GM18907 (cell line): ENCODE data around the gene EPN1.

Source experiments
- ATAC-seq: cut with Tn5 transposase; IDR thresholded peaks from one replicate; pipeline ENCODE4 v1.9.1; 2021; ENCODE audit warnings: mild to moderate bottlenecking, moderate library complexity; ENCODE audit not compliant: unreplicated experiment

The EPN1 gene

DNA sequence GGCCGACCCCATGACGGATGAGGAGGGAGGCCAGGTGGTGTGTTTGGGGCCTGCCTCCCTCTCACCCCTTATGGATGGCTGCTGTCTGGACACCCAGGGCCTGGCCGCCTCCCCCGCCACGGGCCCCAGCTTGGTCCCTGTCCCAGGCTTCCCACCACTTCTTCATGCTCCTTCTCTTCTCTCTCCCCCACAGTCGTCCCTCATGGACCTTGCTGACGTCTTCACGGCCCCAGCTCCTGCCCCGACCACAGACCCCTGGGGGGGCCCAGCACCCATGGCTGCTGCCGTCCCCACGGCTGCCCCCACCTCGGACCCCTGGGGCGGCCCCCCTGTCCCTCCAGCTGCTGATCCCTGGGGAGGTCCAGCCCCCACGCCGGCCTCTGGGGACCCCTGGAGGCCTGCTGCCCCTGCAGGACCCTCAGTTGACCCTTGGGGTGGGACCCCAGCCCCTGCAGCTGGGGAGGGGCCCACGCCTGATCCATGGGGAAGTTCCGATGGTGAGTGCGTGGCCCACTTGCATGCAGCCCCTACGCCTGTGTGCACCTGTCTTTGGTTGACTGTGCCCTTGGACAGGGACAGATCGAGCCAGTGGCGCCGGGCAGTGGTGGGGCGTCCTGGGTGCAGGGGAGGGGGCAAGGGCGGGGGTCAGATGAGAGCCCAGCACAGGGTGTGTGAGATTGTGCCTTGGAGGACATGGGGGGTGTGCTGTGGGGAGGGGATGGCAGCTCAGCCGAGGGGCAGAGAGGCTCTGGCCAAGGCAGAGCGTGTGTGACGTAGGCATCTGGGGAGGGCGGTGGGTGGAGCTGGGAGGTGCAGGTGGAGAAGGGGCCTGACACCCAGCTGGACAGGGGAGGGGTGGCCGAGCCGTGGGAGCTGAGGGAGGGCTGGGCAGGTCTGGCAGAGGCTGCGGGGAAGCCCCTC, 16.8 kb downstream of the EPN1 start:
- no peak for ATAC-seq

DNA sequence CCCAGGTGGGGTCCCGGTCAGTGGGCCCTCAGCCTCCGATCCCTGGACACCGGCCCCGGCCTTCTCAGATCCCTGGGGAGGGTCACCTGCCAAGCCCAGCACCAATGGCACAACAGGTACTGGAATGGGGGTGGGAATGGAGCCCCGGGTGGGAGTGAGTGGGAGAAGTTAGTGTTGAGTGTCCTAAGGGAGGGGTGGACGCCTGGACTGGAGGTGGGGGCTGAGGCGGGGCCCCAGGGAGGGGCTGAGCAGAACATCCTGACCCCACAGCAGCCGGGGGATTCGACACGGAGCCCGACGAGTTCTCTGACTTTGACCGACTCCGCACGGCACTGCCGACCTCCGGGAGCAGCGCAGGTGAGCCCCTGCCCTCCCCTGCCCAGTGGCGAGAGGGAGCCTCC, 17.7 kb downstream of the EPN1 start:
- no peak for ATAC-seq

DNA sequence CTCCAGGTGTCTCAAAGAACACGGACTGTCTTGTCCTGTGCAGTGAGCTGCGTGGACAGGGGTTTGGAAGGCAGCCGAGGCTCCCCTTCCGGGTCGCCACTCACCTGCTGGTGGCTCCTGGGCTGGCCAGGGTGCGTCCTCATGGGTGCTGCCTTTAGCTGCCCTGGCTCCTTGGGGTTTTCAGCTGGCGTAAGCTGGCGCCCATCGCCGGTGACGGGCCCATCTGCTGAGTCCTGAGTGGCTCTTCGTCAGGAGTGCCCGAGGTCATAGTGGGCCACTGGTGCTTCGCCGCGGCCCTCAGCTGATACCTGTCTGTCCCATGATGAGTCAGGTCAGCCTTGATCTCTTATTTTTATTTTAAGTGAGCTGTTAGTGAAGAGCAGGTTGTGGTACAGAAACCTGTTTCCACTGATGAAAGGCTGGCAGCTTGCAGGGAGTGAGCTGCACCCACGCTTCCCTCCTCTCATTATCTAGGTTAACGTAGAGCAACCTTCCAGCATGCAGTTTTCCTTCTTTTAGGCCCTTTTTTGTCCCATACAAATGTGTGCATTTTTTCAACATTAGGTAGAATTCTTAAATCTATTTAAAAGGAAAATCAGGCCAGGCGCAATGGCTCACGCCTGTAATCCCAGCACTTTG, 18.4 kb downstream of the EPN1 start:
- ATAC-seq: no peak

DNA sequence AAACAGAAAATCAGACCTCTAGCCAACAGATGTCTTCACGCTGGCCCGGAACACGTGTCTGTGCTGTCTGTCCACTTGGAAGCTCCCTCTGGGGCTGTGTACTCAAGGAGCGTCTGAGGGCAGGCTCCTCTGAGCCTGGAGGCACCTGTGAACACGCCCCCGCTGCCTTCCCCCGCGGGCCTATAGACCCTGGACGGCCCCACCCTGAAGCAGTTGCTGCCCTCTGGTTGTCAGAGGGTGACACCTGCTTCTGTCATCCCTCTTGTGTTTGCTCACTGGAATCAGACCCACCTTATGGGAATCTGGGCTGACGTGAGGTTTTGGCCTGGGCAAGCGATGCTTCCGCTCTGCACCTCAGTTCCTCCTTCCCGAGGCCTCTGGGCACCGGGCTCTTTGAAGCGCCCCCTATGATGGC, 19.2 kb downstream of the EPN1 start:
- no peak for ATAC-seq

DNA sequence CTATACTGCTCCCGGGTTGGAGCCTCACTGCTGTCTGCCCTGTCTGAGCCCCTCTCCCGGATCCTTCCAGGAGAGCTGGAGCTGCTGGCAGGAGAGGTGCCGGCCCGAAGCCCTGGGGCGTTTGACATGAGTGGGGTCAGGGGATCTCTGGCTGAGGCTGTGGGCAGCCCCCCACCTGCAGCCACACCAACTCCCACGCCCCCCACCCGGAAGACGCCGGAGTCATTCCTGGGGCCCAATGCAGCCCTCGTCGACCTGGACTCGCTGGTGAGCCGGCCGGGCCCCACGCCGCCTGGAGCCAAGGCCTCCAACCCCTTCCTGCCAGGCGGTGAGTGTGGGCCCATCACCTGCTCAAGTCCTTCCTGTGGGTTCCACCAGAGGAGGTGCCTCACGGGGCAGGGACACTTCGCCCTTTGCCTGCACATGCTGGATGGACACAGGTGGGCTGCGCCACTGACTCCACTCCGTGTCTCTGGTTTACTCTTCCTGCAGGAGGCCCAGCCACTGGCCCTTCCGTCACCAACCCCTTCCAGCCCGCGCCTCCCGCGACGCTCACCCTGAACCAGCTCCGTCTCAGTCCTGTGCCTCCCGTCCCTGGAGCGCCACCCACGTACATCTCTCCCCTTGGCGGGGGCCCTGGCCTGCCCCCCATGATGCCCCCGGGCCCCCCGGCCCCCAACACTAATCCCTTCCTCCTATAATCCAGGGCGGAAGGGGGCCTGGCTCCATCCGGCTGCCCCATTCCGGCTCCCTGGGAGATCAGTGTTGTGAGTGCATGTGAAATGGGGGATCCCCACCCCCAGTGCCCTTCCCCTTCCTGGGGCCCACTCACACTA, 19.8 kb downstream of the EPN1 start:
- ATAC-seq: no peak

DNA sequence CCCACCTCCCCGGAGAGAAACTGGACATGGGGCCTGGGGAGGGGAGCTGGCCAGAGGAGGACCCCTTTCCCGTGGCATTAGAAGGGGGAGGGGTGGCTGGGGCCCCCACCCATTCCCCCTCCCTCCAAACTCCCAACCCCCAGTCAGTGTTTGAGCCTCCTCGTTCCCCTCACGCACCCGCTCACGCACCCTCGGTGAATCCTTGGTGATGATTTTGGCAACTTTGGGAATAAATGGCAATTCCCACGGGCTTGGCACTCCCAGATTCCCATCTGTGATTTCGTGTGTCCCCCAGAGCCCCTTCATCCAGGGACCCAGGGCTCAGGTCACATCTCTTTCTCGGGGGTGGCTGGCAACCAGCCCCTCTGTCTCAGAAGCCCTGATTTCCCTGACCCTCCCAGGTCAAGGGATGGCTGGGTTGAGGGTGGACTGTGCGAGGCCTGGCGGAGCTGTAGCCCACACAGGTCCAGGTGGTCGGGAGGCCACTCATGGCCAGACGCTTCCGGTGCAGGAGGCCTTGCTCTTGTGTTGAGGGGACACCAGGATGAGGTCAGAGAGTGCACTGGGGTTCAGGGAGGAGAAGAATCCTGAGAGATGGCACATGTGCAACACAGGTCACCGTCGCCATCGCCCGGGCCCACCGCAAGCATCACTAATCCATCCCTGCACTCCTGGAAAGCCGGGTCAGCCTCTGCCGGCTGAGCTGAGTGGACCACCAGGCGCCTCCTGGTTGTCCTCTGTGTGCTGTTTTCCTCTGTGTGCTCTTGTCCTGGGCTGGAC, 20.7 kb downstream of the EPN1 start:
- ATAC-seq: no peak

DNA sequence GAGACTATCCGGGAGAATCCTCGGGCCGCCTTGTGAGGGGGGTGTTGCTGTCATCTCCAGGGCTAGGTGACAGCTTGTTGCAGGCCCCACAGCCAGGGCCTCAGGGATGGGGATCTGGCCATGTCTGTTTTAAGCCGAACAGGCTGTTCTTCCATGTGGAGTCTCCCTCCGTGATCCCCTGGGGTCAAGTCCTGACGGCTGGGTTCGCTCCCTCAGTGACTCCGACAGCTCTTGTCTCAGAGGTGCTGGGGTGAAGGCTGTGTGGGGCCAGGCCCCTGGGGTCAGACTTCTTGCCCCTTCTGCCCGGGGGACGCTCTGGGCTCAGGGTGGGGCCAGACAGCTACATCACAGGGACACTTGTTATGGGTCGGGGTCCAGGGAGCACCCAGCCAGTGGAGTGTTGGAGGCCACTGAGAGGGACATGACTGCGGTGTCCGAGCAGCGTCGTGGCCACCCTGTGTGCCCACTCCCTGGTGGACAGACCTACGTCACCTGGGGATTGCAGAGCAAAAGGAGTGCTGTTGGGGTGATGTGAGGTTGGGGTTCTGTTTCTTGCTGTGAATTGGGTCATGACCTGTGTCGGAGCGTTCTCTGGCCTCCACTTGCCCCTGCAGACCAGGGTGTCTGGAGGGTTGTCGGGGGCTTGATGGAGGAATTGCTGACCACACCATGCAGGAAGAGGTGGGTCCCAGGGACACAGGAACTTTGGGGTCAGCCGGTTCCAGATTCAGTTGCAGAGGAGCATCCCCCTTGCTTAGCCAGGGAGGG, 21.5 kb downstream of the EPN1 start:
- no peak for ATAC-seq

DNA sequence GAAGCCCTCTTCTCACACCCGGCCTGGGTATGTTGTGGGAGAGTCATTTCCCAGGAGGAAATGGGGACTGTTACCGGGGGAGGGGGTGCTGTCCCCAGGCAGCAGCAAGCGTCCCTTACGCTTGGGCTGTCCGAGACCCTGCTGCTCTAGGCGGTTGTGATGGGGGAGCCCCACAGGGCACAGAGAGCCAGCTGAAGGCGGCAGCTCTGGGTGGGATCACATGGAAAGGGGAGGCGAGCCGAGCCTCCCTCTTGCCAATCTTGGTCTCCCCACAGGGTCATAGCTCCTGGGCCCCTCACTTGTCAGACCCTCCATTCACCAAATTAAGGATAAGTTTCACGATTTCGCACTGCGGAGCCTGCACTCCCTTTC, 22.0 kb downstream of the EPN1 start:
- no peak for ATAC-seq

DNA sequence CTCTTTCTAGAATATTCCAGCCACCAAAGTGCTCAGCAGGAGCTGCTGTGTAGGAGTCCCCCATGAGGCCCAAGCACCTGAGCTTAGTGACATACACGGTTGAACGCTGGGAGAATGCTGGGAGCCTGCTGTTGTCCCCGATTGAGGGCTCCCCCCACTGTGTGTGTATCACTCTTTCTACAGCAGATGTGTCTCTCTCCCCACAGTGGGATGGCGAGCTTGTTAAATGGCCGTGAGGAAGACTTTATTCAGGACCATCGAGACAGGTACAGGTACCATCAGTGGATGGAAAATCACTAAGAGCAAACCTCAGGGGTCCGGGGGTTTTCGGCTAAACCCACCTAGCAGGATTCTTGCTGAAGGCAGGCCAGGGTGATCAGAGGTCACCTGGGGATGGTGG, 22.7 kb downstream of the EPN1 start:
- ATAC-seq: no peak

DNA sequence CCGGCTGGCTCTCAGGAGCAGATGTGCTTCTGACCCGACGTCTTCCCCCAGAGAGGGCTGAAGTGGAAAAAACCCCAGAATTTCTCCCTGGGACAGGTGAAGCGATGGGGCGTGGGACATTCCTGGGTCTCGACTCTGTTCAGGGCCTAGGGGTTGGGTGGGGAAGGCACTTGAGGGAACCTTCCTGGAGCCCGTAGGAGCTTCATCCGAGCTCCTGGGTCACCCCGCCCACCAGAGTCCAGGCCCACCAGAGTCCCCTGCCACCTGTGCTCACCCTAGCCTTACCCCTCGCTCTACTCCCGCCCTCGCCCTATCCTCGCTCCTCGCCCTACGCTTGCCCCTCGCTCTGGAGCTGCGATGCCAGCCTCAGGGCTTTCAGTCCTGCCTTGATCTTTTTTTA, 23.2 kb downstream of the EPN1 start:
- no peak for ATAC-seq

DNA sequence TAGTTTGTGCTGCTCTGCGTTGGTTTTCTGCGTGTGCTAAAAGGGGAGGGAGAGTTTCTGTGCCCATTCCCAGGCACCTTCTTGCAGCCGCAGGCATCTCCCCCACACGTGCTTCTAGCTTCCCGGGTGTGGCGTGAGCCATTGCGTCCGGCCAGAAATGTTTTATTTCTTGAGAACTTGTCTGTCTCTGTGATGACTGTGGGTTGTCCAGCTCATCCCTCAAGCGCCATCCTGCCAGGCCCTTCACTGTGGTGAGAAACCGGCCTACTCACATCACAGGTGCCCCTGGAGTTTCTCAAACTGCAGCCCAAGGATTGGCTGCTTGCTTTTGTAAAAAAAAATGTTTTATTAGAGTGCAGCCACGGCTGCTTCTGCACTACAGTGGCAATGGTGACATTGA, 24.2 kb downstream of the EPN1 start:
- no peak for ATAC-seq

DNA sequence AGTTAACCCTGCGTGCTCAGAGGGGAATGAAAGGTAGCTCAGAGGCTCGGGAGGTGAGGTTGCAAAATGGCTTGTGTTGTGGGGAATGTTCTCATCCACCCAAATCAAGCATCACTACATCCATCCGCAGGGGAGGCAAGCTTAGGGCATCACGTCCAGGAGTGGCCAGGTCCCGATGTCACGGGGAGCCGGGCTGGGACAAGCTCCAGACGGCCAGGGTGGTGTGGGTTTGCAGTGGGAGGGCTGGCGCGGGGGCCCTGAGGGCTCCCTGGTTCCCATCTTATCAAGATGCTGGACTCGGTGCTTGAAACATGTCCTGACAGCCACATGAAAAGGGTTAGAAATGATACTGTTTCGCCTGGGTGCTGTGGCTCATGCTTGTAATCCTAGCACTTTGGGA, 25.8 kb downstream of the EPN1 start:
- no peak for ATAC-seq

DNA sequence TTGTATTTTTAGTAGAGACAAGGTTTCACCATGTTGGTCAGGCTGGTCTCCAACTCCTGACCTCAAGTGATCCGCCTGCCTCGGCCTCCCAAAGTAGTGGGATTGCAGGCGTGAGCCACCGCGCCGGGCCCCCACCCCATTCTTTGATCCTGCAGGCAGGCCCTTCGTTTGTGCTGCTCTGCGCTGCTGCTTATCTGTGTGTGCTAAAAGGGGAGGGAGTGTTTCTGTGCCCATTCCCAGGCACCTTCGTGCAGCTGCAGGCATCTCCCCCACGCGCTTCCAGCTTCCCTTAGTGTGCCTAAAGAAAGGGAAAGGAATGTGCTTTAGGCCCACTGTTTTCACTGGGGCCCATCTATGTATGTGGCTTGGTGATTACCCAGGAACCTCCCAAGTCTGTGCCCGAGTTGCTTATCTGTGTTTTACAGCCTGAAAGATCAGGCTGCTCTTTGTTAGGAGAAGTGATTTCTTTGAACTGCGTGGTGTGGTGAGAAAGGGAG, 27.2 kb downstream of the EPN1 start:
- no peak for ATAC-seq

DNA sequence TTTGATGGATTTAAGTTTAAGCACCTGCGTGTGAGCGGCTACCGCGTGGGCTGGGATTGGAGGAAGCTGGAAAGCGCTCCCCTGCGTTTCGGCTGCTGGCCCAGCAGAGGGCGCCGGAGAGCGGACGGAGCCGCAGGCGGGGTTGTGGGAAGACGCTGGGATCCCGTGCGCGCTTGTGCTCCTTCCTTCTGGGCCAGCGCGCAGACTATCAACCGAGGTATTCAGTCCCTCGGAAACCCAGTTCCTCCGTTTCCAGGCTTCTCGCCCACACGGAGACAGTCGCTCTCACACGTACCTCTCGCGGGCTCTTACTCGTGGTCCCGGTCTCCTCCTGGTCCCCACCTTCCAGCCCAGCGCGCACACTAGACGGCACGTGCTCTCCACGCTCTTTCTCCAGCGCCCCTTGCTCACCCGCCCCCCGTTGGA, 28.8 kb downstream of the EPN1 start:
- no peak for ATAC-seq

DNA sequence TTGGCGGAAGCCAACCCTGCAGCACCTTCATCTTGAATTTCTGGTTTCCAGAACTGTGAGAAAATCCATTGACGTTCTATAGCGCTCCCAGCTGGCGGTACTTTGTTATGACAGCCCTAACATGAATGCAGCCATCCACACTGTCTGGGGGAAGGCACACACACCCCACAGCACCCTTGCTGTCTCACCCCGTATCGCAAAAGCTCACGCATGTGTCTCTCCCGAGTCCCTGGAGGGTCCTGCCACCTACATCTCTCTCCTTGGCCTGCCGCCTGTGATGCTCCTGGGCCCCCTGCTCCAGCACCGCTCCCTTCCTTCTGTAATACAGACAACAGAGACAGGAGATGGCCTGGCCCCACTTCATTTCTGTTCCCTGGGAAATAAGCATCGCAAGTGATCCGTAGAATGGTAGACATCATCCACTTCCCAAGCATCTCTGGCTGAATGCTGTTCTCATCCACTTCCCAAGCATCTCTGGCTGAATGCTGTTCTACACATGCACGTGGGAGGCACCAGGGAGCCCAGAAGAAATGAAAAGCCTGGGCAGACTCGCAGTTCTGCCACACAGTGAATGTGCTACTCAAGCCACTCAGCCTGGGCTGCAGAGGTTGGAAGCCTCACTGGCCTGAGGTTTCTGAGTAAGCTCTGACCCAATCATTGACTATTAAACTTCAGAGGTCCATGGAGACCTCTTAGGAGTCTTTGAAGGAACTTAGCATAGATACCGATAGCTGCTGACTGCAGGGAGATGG, 29.6 kb downstream of the EPN1 start:
- ATAC-seq: no peak

DNA sequence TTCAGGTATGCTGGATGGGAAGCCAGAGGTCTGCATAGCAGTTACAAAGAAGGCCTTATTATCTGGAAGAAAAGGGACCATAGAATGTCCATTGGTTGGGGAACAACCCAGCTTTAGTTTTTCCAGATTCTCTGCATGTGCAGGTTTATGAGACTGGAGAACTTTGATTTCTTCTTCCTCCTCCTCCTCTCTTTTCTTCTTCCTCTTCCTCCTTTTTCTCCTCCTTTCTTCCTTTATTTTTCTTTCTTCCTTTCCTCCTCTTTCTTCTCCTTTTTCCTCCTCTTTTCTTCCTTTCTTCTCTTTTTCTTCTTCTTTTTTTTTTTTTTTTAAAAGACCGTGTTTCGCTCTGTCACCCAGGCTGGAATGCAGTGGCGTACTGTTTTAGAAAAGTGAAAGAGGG, 30.9 kb downstream of the EPN1 start:
- ATAC-seq: no peak

DNA sequence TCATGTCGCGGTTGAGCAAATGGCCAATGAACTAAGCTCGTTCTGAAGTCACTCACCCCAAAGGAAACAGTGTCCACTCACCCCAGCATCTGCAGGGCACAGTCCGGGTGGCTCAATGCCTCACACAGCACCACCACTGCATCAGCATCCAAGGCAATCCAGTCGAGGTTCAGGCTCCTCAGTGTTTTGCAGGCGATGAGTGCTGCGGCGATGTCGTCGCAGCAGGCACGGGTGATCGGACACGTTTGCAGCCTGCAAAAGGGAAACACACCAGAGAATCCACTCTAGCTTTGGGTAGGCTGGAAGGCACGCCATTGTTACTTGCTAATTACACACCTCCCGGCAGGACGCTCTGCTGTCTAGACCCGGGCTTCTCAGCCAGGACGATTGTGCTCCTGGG, 36.7 kb downstream of the EPN1 start:
- ATAC-seq: no peak

DNA sequence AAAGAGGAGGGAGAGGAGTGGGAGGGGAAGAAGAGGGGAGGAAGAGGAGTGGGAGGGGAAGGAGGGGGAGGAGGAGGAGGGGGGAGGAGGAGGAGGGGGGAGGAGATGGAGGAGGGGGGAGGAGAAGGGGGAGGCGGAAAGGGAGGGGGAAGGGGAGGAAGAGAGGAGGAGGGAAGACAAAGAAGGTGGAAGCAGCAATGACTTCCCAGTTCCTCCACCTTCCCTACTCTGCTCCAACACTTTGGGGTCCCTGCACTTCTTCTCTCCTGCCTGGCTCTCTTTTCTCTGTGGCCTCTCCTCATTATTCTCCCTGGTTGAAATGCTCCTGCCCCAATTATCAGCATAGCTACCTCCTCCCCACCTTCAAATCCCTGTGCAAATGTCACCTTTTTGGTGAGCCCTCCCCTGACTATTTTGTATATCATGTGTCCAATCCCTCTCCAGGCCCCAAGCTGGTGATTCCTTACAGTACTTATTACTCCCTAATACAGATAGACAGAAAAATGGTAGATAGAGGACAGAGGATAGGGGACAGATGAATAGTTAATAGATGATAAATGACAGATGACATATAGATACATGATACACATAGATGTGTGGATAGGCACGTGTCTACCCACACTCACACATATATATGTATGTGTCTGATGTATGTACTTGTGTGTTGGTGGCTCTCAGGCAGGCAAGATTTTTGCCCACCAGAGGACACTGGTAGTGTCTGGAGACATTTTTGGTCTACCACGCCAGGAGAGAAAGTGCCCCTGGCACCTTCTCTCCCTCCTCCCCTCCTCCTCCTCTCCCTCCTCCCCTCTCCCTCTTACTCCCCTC, 38.0 kb downstream of the EPN1 start:
- ATAC-seq: no peak
